HEK293T (cell line): Measurements from ENCODE around the gene C16orf46.

Experiments used
- ARNT ChIP-seq: fragments of 450-650 bp; IDR thresholded peaks from 2 replicates; pipeline ENCODE4 v1.6.1; 2017; ENCODE audit warnings: mild to moderate bottlenecking
- BHLHE40 ChIP-seq: fragments of 450-650 bp; IDR thresholded peaks from 2 replicates; pipeline ENCODE4 v1.6.1; 2016; ENCODE audit warnings: mild to moderate bottlenecking, moderate library complexity, borderline replicate concordance
- ELF4 ChIP-seq: fragments of 450-650 bp; IDR thresholded peaks from 2 replicates; pipeline ENCODE4 v1.6.1; 2017; ENCODE audit warnings: antibody characterized with exemption
- FOXA1 ChIP-seq: fragments of 450-650 bp; IDR thresholded peaks from 2 replicates; pipeline ENCODE4 v1.6.1; 2016; ENCODE audit warnings: mild to moderate bottlenecking
- FOXK2 ChIP-seq: fragments of 450-650 bp; IDR thresholded peaks from 2 replicates; pipeline ENCODE4 v1.6.1; 2016; ENCODE audit warnings: mild to moderate bottlenecking
- FOXM1 ChIP-seq: fragments of 450-650 bp; IDR thresholded peaks from 2 replicates; pipeline ENCODE4 v1.6.1; 2017; ENCODE audit warnings: mild to moderate bottlenecking, borderline replicate concordance
- HDGF ChIP-seq: fragments of 450-650 bp; IDR thresholded peaks from 2 replicates; pipeline ENCODE4 v1.6.1; 2017; ENCODE audit warnings: antibody characterized with exemption, borderline replicate concordance
- L3MBTL2 ChIP-seq: fragments of 450-650 bp; conservative IDR thresholded peaks from 2 replicates; pipeline ENCODE4 v1.6.1; 2016; ENCODE audit warnings: mild to moderate bottlenecking
- NFRKB ChIP-seq: fragments of 450-650 bp; IDR thresholded peaks from 2 replicates; pipeline ENCODE4 v1.6.1; 2016; ENCODE audit warnings: mild to moderate bottlenecking, moderate library complexity
- PKNOX1 ChIP-seq: fragments of 450-650 bp; IDR thresholded peaks from 2 replicates; pipeline ENCODE4 v1.6.1; 2016
- SP1 ChIP-seq: fragments of 450-650 bp; IDR thresholded peaks from 2 replicates; pipeline ENCODE4 v1.6.1; 2017
- SUZ12 ChIP-seq: fragments of 450-650 bp; IDR thresholded peaks from 2 replicates; pipeline ENCODE4 v1.6.1; 2016; ENCODE audit warnings: mild to moderate bottlenecking
- TARDBP ChIP-seq: fragments of 450-650 bp; IDR thresholded peaks from 2 replicates; pipeline ENCODE4 v1.6.1; 2016
- ZNF384 ChIP-seq: fragments of 450-650 bp; IDR thresholded peaks from 2 replicates; pipeline ENCODE4 v1.6.1; 2016

- TF ChIP-seq SP1 (no peak), ARNT (no peak), HDGF (no peak), PKNOX1 (no peak), FOXK2 (no peak), FOXA1 (no peak), TARDBP (no peak), SUZ12 (no peak), L3MBTL2 (no peak), ELF4 (no peak), ZNF384 (no peak), BHLHE40 (no peak), FOXM1 (no peak), NFRKB (no peak)
These were observed 23.3 kb downstream of the C16orf46 start for GRCh38 chr16:81053761-81054160.
